Measurements from ENCODE around the gene PRKG2.

DNA sequence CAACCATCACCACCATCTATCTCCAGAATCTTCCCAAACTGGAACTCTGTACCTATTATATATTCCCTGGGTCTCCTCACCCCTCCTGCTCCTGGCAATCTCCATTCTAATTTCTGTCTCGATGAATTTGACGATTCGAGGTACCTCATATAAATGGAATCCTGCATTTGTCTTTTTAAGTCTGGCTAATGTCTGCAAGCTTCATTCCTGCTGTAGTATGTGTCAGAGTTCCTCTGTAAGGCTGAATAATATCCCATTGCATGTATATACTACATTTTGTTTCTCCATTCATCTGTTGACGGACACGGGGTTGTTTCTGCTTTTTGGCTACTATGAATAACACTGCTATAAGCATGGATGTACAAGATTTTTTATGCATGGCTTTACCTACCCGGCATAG lies 19.5 kb downstream of the PRKG2 start:
- TF ChIP-seq, protein P1, sequence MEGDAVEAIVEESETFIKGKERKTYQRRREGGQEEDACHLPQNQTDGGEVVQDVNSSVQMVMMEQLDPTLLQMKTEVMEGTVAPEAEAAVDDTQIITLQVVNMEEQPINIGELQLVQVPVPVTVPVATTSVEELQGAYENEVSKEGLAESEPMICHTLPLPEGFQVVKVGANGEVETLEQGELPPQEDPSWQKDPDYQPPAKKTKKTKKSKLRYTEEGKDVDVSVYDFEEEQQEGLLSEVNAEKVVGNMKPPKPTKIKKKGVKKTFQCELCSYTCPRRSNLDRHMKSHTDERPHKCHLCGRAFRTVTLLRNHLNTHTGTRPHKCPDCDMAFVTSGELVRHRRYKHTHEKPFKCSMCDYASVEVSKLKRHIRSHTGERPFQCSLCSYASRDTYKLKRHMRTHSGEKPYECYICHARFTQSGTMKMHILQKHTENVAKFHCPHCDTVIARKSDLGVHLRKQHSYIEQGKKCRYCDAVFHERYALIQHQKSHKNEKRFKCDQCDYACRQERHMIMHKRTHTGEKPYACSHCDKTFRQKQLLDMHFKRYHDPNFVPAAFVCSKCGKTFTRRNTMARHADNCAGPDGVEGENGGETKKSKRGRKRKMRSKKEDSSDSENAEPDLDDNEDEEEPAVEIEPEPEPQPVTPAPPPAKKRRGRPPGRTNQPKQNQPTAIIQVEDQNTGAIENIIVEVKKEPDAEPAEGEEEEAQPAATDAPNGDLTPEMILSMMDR (IDR thresholded peaks at IDR 0.05): no peak
- TF ChIP-seq POLR2A (IDR thresholded peaks at IDR 0.05) (no peak), POLR2AphosphoS5 (IDR thresholded peaks at IDR 0.05) (no peak), EP300 (IDR thresholded peaks at IDR 0.05) (no peak)
